ENCODE data around the gene SLF2.

SLF2 gene

DNA sequence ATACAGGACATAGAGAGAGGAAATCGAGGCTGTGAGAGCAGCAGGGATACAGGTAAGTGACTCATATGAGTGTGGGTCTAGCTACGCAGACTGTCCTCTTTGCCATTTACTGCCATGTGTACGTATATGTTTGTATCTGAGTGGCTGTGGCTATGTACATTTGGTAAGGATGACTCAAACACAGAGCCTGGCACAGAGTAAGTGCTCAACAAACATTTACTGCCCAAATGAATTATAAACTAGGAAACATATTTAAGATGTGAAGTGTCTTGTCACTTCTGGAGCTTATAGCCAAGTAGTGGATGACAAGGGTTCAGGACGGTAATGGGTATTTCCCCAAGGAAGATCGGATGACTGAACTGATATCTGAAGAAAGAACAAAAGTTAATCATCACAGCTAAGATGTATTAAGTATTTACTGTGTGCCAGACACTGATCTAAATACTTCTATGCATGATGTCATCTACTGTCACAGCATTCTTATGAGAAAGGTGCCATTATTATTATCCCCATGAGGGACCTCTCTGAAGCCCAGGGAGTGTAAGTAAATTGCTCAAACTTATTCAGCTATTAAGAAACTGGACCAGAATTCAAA is 68.5 kb downstream of the SLF2 start:
- no peak for DNase-seq (ENCODE audit: low read depth, low spot score)
- Histone ChIP-seq H3K4me3 (ENCODE audit: insufficient read length, low read depth) (no peak overlapping the region), H3K27me3 (ENCODE audit: insufficient read depth, insufficient read length) (no peaks in the 10 kb centered on the region), H3K9ac (ENCODE audit: insufficient read length, low read depth) (no peak overlapping the region), H3K36me3 (ENCODE audit: insufficient read depth, insufficient read length, low read length) (peaks cover 53% of the 10 kb centered on the region), H3K4me1 (ENCODE audit: insufficient read depth, insufficient read length) (no peaks in the 10 kb centered on the region), H3K9me3 (ENCODE audit: insufficient read depth, low read length) (no peaks in the 10 kb centered on the region)
- TF ChIP-seq SUZ12 (IDR thresholded peaks at IDR 0.05; ENCODE audit: extremely low read depth, insufficient read depth, insufficient read length) (no peak), ZNF274 (IDR thresholded peaks at IDR 0.05; ENCODE audit: low read depth, low read length) (no peak)

DNA sequence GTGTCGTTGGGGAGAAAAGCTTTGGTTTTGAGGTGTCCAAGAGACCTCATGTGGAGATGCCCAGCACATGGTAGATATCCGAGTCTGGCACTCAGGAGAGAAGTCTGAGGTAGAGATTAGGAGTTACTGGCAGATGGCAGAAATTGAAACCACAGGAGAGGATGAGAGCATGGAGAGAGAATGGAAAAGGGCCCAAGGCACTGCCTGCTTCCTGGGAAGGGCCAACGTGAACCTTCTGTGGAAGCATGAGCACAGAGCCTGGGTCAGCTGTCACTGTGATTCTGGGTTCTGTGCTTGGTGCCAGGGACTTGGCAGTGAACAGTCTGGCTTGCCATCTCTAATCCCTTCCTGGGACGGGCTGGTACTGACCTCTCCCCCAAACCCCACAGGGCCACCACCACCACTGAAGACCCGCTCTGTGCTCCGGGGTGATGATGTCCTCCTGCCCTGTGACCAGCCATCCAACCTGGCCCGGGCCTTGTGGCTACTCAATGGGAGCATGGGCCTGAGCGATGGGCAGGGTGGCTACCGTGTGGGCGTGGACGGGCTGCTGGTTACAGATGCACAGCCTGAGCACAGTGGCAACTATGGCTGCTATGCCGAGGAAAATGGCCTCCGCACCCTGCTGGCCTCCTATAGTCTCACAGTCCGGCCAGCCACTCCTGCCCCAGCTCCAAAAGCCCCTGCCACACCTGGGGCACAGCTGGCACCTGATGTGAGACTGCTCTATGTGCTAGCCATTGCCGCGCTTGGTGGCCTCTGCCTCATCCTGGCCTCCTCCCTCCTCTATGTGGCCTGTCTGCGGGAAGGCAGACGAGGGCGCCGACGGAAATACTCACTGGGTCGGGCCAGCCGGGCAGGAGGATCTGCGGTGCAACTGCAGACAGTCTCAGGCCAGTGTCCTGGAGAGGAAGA is 70.4 kb downstream of the SLF2 start:
- Histone ChIP-seq H3K9ac (ENCODE audit: insufficient read length, low read depth) (no peak overlapping the region), H3K4me3 (ENCODE audit: insufficient read length, low read depth) (no peak overlapping the region), H3K36me3 (ENCODE audit: insufficient read depth, insufficient read length, low read length) (peaks cover 58% of the 10 kb centered on the region), H3K27me3 (ENCODE audit: insufficient read depth, insufficient read length) (no peaks in the 10 kb centered on the region), H3K9me3 (ENCODE audit: insufficient read depth, low read length) (no peaks in the 10 kb centered on the region), H3K4me1 (ENCODE audit: insufficient read depth, insufficient read length) (peaks cover 1% of the 10 kb centered on the region)
- DNase-seq (ENCODE audit: low read depth, low spot score), result no peak
- no peak for TF ChIP-seq SUZ12 (IDR thresholded peaks at IDR 0.05; ENCODE audit: extremely low read depth, insufficient read depth, insufficient read length)
- TF ChIP-seq YY1 (IDR thresholded peaks at IDR 0.05; ENCODE audit: insufficient read depth, insufficient read length), result no peak
- TF ChIP-seq ZNF274 (IDR thresholded peaks at IDR 0.05; ENCODE audit: low read depth, low read length), result no peak

DNA sequence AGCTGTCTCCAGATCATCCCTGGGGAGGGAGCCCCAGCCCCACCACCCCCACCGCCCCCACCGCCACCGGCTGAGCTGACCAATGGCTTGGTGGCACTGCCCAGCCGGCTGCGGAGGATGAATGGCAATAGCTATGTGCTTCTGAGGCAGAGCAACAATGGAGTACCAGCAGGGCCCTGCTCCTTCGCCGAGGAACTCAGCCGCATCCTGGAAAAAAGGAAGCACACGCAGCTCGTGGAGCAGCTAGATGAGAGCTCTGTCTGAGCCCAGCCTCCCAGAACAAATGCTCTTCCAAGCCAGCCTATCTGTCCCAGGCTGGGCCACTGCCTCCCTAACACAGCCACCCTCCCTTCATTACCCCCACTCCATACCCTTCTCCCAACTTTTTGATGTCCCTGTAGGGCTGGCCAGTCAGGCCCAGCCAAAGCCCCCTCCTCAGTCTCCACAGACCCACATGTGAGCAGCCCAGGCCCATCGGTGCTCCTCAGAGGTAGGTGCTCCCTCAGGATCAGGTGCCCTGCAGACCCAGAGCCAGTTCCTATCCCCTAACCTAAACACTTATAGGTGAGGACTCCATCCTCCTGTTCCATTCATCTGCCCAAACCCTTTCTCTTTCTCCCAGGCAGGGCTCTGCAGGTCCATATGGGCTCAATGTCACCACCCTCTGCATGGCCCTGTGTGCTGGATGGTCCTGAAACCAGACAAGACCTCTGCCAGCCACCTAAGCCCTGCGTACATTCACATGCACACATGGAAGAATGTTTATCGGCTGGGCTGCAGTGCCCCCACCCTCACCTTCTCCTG is 71.3 kb downstream of the SLF2 start:
- no peak for TF ChIP-seq ZNF274 (IDR thresholded peaks at IDR 0.05; ENCODE audit: low read depth, low read length)
- TF ChIP-seq YY1 (IDR thresholded peaks at IDR 0.05; ENCODE audit: insufficient read depth, insufficient read length), result no peak
- no peak for TF ChIP-seq SUZ12 (IDR thresholded peaks at IDR 0.05; ENCODE audit: extremely low read depth, insufficient read depth, insufficient read length)
- H3K9me3 ChIP-seq (ENCODE audit: insufficient read depth, low read length), result no peaks in the 10 kb centered on the region
- DNase-seq (ENCODE audit: low read depth, low spot score), result no peak

DNA sequence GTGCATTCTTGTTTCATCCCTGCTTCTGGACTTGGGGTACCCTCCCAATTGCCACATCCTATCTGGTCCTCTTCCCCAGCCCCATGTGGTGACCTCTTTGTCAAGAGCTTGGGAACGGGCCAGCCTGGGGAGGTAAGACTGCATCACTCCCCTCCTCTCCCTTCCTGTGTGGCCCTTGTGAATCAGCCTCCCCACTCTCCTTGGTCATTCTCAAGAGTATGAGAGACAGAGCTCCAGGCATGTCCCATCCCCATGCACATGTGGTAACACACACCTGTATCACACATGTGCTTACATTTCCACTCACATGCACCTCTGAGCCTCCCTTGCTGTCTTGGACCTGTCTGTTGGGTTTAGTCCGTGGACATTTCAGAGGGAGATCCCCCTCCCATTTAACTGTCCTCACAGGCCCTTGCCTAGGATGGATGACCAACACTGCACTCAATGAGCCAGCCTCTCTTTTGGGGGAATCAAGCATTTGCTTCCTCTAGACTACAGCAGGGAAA is 72.0 kb downstream of the SLF2 start:
- Histone ChIP-seq H3K27me3 (ENCODE audit: insufficient read depth, insufficient read length) (no peaks in the 10 kb centered on the region), H3K9ac (ENCODE audit: insufficient read length, low read depth) (no peak overlapping the region), H3K36me3 (ENCODE audit: insufficient read depth, insufficient read length, low read length) (peaks cover 62% of the 10 kb centered on the region), H3K4me1 (ENCODE audit: insufficient read depth, insufficient read length) (peaks cover 4% of the 10 kb centered on the region), H3K4me3 (ENCODE audit: insufficient read length, low read depth) (no peak overlapping the region), H3K9me3 (ENCODE audit: insufficient read depth, low read length) (no peaks in the 10 kb centered on the region)
- DNase-seq (ENCODE audit: low read depth, low spot score), result no peak
- TF ChIP-seq SUZ12 (IDR thresholded peaks at IDR 0.05; ENCODE audit: extremely low read depth, insufficient read depth, insufficient read length), result no peak
- TF ChIP-seq ZNF274 (IDR thresholded peaks at IDR 0.05; ENCODE audit: low read depth, low read length), result no peak
- no peak for TF ChIP-seq YY1 (IDR thresholded peaks at IDR 0.05; ENCODE audit: insufficient read depth, insufficient read length)

More for the DNA sequence above, 71.3 kb downstream of the SLF2 start:
- no peak overlapping the region for H3K4me3 ChIP-seq (ENCODE audit: insufficient read length, low read depth)
- peaks cover 4% of the 10 kb centered on the region for H3K4me1 ChIP-seq (ENCODE audit: insufficient read depth, insufficient read length)
- peaks cover 59% of the 10 kb centered on the region for H3K36me3 ChIP-seq (ENCODE audit: insufficient read depth, insufficient read length, low read length)
- no peaks in the 10 kb centered on the region for H3K27me3 ChIP-seq (ENCODE audit: insufficient read depth, insufficient read length)
- no peak overlapping the region for H3K9ac ChIP-seq (ENCODE audit: insufficient read length, low read depth)

DNA sequence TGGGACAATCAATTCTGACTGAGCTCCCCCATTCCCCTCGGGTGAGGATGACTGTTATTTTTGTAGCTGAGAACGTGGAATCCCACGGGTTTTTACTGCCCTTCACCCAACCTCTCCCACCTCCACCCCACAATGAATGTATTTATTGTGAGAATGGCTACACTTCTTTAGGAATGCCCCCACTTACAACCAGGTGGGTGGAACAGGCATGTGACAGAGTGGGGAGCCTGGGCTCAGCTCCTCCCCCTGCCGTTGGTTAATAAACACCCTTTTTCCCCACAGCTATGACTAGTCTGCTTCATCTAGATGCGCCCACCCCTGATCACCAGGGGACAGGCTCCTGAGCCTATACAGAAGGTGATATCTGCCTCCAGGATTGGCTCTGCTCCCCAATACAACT is 72.6 kb downstream of the SLF2 start:
- no peaks in the 10 kb centered on the region for H3K9me3 ChIP-seq (ENCODE audit: insufficient read depth, low read length)
- TF ChIP-seq SUZ12 (IDR thresholded peaks at IDR 0.05; ENCODE audit: extremely low read depth, insufficient read depth, insufficient read length), result no peak
- no peak for TF ChIP-seq ZNF274 (IDR thresholded peaks at IDR 0.05; ENCODE audit: low read depth, low read length)
- TF ChIP-seq YY1 (IDR thresholded peaks at IDR 0.05; ENCODE audit: insufficient read depth, insufficient read length), result no peak
- no peak overlapping the region for H3K4me3 ChIP-seq (ENCODE audit: insufficient read length, low read depth)
- H3K36me3 ChIP-seq (ENCODE audit: insufficient read depth, insufficient read length, low read length), result peaks cover 61% of the 10 kb centered on the region
- no peaks in the 10 kb centered on the region for H3K27me3 ChIP-seq (ENCODE audit: insufficient read depth, insufficient read length)
- H3K4me1 ChIP-seq (ENCODE audit: insufficient read depth, insufficient read length), result peaks cover 6% of the 10 kb centered on the region
- DNase-seq (ENCODE audit: low read depth, low spot score), result no peak
- no peak overlapping the region for H3K9ac ChIP-seq (ENCODE audit: insufficient read length, low read depth)

DNA sequence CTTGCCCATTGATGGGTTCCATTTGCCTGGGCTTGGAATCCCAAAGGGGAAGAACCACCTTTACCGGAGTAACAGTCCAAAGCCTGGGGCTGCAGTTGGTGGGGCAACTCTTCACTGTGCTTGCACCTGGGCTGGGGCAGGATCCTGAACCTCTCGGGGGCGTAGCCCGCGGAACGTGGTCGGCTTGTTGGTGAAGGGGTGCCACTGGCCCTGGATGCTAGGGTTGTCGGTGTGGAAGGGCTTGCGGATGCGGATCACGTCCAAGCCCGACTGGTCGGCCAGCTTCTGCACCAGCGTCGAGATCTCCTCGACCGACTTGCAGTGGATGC is 73.8 kb downstream of the SLF2 start:
- H3K4me3 ChIP-seq (ENCODE audit: insufficient read length, low read depth), result peak overlapping the region; percentile 97
- TF ChIP-seq SUZ12 (IDR thresholded peaks at IDR 0.05; ENCODE audit: extremely low read depth, insufficient read depth, insufficient read length) (no peak), ZNF274 (IDR thresholded peaks at IDR 0.05; ENCODE audit: low read depth, low read length) (no peak), YY1 (IDR thresholded peaks at IDR 0.05; ENCODE audit: insufficient read depth, insufficient read length) (no peak)
- H3K9ac ChIP-seq (ENCODE audit: insufficient read length, low read depth), result peak overlapping the region; percentile 98
- DNase-seq (ENCODE audit: low read depth, low spot score), result no peak
- H3K36me3 ChIP-seq (ENCODE audit: insufficient read depth, insufficient read length, low read length), result peaks cover 61% of the 10 kb centered on the region
- H3K4me1 ChIP-seq (ENCODE audit: insufficient read depth, insufficient read length), result peaks cover 6% of the 10 kb centered on the region
- H3K27me3 ChIP-seq (ENCODE audit: insufficient read depth, insufficient read length), result no peaks in the 10 kb centered on the region
- H3K9me3 ChIP-seq (ENCODE audit: insufficient read depth, low read length), result no peaks in the 10 kb centered on the region
